Stimulated activated CD8-positive, alpha-beta memory T cell treated with anti-CD3 and anti-CD28 coated beads, Interleukin-7, amount 100 ng/mL, for 4 hours (primary cell): ENCODE results near the gene RIOX2.
"Not testable (repeated sequence)": the region's sequence is repeated elsewhere in the genome, so short reads cannot be mapped to it uniquely, and the experiment has no call there.

Source experiments
- DNase-seq, 2 donors: peaks; one replicate each; pipeline ENCODE4 v3.0.0-alpha.2; 2020; ENCODE audit warnings: low read depth in 2 of 2

RIOX2 gene

DNA sequence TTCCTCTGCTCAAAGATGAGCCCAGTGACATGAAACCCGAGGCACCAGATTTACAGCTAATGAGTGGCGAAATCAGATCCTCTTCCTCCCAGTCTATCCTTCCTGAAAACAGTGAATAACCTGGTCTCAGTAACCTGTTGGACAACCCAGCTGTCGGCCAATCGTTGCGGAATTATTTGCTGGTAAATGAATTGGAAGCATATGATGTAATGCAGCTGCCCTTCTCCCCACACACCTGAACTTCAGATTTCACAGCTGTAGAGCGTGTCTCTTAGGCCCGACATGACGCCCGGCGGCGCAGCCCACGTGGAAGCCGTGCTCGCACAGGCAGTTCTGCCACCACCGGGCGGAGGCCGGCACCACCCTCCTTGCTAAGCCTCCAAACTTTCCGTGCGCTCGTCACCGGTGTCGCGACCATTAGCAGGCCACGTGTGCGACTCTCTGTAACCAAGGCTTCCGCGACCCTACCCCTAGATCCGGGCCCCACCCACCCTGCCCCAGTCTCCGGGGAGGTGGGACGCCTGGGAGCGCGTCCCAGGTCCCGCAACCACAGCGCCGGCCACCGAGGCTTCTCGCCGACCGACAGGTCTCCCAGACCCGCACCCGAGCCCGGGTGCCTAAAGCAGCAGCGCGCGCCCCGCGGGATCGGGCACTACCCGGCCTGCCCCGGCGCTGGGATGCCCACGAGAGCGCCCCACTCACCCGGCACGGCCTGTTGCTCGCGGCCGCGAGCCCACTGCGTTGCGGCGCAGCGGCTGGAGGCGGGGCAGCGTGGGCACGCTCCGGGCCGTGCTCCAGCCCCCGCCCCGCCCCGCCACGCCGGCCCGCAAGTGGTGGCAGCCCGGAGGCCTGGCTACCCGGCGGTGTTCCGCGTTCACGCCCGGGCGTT lies at the start of gene RIOX2:
Gene RIOX2 (minus strand): TSS at position 753 of the 889 bp plus-strand sequence. CDS start 4,838 bp downstream, outside the sequence.
- DNase-seq: peak; percentile 66 to 79

DNA sequence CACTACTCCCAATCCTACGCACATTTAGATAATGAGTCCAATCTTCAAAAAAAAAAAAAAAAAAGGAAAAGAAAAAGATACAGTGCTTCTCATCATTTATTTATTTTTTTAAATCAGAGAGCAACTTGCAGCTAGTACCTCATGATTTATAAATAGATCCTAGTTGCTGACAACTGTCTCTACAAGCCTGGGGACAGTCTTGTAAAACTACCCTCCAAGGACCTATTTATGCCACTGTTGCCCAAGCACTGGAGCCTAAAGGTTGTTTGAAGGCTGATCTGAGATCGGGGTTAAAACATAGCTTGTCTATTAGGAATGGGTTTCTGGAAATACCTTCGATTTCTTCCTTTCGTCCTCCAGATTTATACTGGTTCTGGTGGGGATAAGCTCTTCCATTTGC lies 48.2 kb upstream of the RIOX2 start:
- DNase-seq: no peak

DNA sequence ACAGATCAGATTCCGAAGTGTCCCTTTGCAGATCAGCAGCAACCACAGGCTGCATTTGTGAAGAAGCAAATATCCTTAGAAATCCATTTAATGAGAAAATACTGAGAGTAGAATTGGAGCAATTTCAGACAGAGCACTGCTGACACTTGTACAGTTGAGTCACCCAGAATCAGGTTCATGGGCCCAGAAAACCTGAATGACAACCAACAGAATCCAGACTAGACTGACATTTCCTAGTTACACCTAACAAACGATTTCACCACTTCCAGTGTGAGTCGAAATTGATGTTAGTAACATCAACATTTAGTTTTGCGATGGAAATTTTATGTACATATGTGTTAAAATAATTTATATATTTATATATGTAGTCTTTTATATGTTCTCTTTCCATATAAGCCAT lies 46.1 kb upstream of the RIOX2 start:
- no peak for DNase-seq

DNA sequence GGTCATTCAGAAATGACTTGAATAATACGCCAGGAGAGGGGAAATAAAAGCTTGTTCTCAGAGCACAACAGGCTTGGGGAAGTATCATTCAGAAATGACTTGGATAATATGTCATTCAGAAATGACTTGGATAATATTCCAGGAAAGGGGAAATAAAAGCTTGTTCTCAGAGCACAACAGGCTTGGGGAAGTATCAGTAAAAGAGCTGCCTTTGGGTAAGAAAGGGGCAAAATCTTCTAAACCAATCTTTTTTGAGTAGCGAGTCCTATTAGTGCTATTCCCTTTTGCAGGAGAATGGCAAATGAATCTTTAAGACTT lies 42.0 kb upstream of the RIOX2 start:
- no peak for DNase-seq

DNA sequence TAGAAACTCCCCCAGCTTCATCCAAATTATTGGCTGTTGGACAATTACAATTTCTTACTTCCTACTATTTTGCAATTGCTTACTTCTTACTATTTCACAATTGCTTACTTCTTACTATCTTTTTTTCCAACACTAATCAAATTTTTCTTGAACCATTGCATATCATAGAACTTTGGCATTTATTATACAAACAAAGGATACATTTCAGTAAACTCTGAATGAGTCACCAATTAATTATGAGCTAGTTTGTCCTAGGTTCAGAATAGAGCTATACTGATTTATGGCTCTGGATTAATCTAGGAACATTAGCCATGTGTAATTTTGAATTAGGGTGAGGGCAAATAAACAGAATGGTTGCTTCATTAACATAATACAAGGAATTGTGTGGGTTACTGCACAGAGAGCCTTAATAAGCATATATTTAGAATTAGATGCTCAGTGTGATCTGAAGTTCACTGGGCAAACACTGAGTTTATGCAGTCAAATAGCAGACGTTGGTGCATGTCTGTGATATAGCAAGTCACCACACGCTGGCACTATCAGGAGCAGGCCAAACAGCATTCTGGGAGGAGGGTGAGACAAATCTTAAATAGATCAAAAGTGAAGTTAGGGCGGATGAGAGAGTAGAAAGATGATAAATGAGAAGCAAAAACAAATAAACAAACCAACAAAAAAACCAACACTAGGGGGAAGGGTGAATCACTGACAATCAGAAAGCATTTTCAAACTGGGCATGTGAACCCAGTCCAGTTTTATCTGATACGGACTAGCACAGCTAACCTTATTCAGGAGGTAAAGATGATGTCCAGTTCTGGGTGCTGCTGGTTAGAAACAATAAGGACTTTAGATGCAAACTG lies 41.4 kb upstream of the RIOX2 start:
- no peak for DNase-seq

DNA sequence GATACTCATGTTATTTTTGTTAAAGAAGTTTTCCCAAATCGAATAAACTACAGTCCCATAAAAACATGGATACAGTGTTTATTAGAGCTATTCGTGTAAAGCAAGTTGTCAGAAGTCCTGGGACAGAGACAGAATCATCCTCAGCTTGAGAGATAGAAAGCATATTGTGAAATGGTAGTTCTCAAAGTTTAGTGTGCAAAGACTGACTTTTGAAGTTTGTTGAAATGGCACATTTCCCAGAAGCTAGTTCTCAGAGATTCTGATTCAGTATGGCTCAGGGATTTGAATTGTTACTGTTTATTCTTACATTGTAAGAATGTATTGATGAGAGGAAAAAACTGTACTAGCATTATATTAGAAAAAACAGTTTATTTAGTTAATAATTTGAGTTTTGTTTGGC lies 40.7 kb upstream of the RIOX2 start:
- no peak for DNase-seq

DNA sequence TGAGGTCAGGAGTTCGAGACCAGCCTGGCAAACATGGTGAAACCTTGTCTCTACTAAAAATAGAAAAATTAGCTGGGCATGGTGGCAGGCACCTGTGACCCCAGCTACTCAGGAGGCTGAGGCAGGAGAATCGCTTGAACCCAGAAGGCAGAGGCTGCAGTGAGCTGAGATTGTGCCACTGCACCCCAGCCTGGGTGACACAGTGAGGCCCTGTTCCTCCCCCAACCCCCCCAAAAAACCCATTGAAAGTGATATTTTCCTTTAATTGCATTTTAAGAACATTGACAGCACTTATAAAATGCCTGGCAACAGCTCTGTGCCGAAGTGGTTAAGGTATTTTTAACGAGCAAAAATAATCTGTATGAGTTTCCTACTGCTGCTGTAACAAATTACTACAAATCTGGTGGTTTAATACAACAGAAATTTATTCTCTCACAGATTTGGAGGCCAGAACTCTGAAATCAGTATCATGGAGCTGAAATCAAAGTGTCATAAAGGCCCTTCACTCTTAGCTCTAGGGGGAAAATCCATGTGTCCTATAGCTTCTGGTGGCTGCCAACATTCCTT lies 38.7 kb upstream of the RIOX2 start:
- DNase-seq: not testable (repeated sequence)

DNA sequence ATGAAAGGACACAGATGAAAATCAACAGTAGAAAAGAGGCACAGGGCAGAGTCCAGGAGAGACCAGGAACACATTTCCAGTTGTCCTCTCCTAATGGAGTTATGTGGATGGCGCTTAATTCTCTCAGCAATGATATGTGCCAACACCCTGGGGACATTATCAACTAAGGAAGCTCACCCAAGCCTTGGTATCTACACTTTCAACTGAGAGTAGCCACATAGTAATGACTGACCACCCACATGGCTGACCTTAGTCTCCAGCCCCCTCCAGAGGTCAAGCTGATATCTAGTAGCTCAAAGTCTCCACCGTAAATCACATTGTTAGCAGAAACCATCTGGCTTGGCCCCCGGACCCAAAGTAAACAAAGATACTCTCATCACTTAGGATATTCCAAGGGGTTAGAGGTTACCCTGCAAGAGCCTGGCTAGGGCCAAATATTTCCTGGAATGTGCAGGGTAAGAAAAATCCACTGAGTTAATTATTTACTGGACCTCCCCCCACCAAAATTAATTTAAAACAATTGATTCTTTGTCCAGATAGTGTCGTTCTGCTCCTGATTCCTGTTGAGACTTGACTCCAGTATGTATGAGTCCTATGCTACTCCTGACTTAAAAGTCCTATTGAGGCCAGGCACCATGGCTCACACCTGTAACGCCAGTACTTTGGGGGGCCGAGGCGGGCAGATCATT lies 38.1 kb upstream of the RIOX2 start:
- DNase-seq: no peak

DNA sequence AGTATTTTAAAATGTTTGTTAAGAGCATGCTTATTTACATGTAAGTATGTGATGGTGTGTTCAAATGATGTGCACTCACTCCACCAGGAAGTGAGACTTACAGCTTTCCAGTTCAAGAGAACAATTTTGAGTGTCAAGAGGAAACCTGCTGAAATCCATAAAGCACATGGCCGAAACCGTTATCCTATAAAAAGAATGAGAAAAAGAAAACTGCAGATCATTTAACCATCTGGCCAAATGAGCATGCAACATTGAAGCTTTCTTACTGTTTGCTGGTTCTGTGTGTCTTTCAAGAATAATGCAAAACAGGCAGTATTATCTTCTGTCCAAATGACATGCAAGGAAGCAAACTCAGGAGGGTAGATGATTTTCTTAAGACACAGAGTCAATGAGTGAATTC lies 36.6 kb upstream of the RIOX2 start:
- no peak for DNase-seq

DNA sequence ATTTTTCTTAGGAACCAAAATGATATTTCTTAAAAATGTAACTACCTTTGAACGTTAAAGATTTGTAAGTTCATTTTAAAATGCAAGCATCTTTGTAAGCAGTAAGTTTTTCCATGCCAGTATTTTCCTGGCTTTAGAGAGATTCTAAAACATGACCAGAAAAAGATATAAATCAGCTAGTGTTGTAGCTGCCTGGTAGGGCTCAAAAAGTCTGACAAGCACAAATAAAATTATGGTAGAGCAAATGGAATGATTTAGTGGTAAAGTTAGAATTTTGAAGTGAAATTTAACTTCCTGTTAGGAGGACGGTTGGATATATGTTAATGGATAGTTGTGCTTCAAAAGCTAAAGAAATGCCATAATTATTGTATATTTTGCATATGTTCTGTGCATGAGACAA lies 33.2 kb upstream of the RIOX2 start:
- DNase-seq: no peak

DNA sequence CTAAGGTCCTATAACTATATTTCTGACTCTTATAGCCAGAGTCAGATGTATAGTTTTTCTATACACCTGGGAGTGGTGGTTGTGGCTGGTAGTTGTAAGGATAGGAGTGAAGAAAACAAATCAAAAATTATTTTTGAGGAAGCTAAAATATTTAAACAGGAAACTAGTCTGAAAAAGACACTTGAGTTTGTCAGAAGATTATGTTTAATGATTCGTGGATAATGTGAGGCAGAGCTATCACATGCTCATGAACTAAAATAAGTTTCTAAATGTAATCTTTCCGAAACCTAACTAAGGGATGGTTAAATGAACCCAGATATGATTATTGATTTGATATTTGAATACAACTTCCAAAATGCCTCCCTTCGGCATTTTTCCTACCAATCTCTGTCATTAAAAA lies 32.5 kb upstream of the RIOX2 start:
- no peak for DNase-seq

DNA sequence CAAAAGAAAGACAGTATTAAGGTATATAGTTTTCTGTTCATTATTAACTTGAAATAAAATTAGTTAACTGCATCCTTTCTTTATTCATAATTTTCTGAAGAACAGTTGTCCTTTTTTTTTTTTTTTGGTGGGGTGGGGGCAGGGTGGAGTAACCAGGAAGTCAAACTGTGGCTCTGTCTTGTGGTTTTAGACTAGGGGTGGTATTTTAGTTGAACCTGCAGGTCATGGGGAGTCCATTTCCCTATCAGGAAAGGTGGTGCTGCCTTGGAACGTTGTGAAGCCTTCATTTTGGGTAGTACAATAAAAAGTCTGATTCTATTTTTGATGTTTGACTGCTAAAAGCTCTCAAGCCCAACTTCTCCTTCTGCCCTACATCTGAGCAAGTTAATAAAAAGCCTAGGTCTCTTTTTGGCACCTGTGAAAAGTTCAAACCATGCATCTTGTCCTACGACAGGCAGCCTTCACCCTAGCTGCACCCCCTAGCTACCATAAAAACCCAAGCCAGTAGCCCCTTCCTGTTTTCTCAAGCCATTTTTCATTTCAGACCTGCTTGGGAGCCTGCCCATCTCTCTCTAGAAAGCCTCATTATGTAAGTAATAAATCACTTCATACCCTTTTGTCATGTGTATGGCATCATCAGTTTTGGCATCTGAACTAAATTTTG lies 31.2 kb upstream of the RIOX2 start:
- no peak for DNase-seq

DNA sequence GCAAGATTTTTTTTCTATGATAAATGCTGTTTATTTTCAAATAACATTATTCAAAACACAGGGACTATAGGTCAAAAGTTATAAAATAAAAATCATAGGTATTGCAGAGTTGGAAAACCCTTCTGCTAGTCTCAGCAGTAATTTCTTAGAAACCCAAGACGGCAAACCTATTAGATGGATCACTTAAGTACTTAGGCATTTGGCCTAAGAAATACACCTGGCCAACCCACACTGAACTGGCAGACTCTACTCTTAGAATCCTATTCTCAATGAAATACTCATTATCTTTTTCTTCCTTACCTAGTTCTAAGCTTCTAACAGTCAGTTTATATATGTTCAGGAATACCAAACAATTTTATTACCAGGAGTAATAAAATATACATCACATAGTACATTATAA lies 30.5 kb upstream of the RIOX2 start:
- DNase-seq: no peak

DNA sequence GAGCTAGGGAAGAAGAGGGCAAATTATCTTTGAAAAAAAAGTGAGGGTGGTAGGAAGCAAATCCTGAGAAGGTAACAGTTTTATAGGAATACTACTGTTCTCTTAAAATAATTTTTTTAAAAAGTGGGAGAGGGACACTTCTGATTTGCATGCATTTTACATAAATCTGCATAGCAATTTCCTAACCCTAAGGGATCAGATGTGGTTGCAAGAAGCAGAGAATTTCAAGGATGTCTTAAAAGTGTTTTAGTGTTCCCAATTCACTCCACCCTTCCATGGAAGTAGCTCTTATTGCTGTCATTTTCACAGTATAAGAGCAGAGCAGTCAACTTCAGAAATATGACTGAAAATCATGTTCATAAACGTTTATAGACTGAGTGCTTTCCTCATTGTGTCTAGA lies 27.8 kb upstream of the RIOX2 start:
- DNase-seq: no peak

DNA sequence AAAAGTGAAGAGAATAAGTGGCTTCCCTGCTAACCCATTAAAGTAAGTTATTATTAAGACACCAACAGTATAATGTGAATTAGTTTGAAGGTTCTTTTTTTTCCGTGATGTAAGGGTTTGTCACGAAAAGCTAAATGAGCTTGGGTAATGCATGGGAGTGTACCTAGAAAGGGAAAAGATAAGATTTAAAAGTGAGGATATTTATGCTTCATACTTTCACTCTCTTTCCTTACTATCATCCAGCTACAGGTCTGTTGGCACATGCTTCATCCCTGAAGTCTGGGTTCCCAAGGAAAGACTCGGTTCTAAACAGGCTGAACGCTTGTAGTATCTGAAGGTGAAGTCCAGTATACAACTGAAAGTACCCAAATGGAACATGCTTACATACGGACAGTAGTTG lies 26.9 kb upstream of the RIOX2 start:
- DNase-seq: no peak

DNA sequence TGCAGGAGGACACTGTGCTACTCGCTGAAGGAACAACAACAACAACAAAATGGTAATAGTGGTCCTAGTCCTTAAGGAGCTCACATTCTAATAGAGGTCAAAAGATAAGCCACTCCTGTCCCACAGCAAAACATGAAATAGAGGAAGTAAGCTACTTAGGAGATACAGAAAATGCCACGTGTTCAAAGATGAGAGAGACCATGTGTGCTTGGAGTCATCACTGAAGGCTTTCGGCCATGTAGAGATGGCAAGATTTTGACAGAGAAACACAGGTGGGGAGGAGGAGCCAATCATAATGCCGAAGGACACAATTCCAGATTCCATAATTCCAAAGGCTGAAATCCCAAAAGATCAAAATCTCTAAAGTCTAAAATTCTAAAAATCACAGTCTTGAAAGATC lies 24.8 kb upstream of the RIOX2 start:
- no peak for DNase-seq

DNA sequence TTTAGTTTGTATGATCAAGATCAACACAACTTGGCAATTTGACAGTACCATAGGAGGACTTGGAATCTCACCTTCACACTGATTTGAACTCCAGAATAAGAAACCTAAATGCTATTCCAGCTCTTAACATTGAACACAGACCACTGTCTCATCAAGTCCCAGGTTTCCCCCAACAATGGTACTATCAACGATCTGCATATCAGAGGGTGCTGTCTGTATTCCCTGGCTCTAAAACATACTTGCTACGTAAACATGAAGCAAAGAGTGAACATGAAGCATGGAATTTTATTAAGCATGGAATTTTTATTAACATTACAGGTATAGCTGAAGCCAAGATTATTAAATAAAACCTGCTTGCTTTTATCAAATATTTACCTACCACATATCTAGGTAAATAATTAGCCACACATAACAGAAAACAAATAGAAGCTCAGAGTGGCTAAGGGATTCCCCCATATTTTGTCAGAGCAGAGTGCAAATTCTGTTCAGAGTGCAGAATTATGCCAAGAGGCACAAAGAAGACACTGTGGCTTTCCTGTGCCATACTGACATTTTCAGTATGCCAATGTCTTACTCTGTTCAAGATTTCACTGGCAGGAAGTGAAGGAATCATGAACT lies 22.2 kb upstream of the RIOX2 start:
- DNase-seq: no peak

DNA sequence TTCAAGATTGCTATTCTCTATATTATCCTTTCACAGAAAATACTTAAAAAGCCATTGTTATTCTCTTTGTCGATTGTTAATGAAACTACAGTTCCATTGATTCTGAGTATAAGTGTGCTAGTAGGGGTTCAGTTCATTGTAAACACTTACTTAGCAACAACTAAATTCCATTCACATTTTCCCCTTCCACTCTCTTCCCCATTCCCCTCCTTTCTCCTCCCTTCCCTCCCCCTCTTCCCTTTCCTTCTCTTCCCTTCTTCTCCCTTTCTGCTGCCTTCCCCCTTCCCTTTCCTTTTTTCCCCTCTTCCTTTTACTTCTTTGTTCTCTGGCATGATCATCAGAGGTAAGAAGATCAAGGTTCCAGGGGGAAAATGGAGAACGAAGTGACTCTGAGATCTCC lies 21.3 kb upstream of the RIOX2 start:
- DNase-seq: no peak

DNA sequence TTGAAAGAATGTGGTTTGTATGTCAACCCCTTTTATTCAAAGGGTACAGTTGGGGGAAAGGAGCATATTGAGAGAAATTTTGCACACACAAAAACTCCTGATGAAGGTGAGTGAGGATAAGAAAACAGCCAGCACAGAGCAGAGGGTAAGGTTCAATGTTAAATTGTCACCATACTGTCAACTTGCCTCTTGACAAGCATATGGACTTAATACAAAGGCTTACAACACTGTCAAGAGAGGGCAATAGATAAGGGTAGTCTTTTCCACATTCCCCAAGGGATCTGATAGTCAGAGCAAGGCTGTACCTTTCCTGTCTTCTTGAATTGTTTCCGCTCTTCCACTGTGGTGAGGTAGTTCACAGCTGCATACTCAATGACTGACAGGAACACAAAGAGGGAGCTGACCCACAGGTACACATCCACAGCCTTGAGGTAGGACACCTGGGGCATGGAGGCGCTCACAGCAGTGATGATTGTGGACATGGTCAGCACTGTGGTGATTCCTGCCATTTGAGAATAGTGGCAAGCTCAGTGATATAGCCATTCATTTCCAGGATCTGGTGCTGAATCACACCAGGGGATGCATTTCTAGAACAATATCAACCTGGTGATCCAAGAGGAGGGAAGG lies 20.4 kb upstream of the RIOX2 start:
- no peak for DNase-seq

DNA sequence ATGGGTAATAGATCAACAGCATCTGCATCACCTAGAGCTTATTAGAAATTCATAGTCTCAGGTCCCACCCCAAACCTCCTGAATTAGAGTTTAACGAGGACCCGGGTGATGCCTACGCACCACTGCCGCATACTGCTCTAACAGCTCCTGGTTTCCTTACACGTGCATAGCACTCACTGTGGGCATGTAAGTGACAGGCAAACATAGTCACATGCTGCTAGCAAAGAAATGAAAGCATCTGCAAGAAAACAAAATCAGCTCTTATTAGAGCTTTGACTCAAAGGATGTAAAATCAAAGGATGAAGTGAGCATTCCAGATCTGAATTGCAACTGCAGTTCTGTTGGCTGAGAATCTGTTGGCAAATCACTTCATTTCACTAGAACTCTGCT lies 19.1 kb upstream of the RIOX2 start:
- DNase-seq: no peak
